SK-N-SH (cell line): ENCODE results near the gene NOSTRIN.

Experiments
- CHD2 ChIP-seq: fragments of 150-350 bp; IDR thresholded peaks from 2 replicates; pipeline ENCODE4 v1.6.1; 2018; ENCODE audit warnings: low read length; ENCODE audit not compliant: partially characterized antibody
- CTCF ChIP-seq: fragments of 200-600 bp; sonication (generic); IDR thresholded peaks from 2 replicates; pipeline ENCODE4 v1.6.1; 2017; ENCODE audit warnings: antibody characterized with exemption, mild to moderate bottlenecking, moderate library complexity
- GABPA ChIP-seq: IDR thresholded peaks from 2 replicates; pipeline ENCODE4 v1.4.0; 2012; ENCODE audit warnings: low read depth, mild to moderate bottlenecking
- MEF2A ChIP-seq: IDR thresholded peaks from 2 replicates; pipeline ENCODE4 v1.4.0; 2012; ENCODE audit warnings: low read depth, borderline replicate concordance
- NRF1 ChIP-seq: IDR thresholded peaks from 2 replicates; pipeline ENCODE4 v1.6.1; 2012; ENCODE audit warnings: low read depth, mild to moderate bottlenecking, low read length
- POLR2AphosphoS5 ChIP-seq: IDR thresholded peaks from 2 replicates; pipeline ENCODE4 v1.6.1; 2012; ENCODE audit warnings: low read depth, low read length
- RAD21 ChIP-seq: IDR thresholded peaks from 2 replicates; pipeline ENCODE4 v1.6.1; 2012; ENCODE audit warnings: mild to moderate bottlenecking, low read length
- RCOR1 ChIP-seq: fragments of 150-350 bp; IDR thresholded peaks from 2 replicates; pipeline ENCODE4 v1.6.1; 2017; ENCODE audit warnings: antibody characterized with exemption, low read length
- RFX5 ChIP-seq: IDR thresholded peaks from 2 replicates; pipeline ENCODE4 v1.6.1; 2012; ENCODE audit warnings: mild to moderate bottlenecking, improper control_type of control experiment, low read length
- TAF1 ChIP-seq: IDR thresholded peaks from 2 replicates; pipeline ENCODE4 v1.6.1; 2012; ENCODE audit warnings: low read depth, mild to moderate bottlenecking, low read length, moderate library complexity, borderline replicate concordance
- USF2 ChIP-seq: fragments of 150-350 bp; IDR thresholded peaks from 2 replicates; pipeline ENCODE4 v1.6.1; 2017; ENCODE audit warnings: antibody characterized with exemption, low read length, low read depth, borderline replicate concordance
- YY1 ChIP-seq: IDR thresholded peaks from 2 replicates; pipeline ENCODE4 v1.4.0; 2012; ENCODE audit warnings: low read depth, mild to moderate bottlenecking

DNA sequence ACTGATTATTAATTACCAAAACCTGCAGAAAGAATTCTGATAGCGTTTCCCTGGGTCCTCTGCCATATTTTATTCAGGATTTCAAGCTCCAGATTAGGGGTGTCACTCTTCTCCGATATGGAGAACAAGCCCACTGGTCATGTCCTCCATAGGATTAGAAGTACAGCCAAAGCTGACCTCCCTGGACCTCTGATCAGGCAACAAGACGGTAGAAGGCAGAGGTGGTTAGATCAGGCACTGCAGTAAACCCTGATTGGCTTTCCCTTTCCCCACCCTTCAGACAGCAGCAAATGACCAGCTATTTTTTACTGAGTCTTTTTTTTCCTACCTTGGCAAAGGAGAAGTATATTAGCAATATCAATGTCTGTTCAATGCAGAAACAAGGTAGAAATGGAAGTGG is 50.0 kb downstream of the NOSTRIN start:
- no peak for TF ChIP-seq CHD2
- TF ChIP-seq RCOR1: no peak
- TF ChIP-seq RAD21: no peak
- TF ChIP-seq MEF2A: no peak
- TF ChIP-seq YY1: no peak
- no peak for TF ChIP-seq RFX5
- TF ChIP-seq USF2: no peak
- TF ChIP-seq POLR2AphosphoS5: no peak
- TF ChIP-seq CTCF: no peak
- no peak for TF ChIP-seq GABPA
- TF ChIP-seq NRF1: no peak
- TF ChIP-seq TAF1: no peak
